ENCODE results near the gene SLC25A42. TPM values are rescaled to one million over a fixed set of nuclear protein-coding genes. Genes with fewer than 3 reads are reported as not detected.
A peak's percentile ranks its signal among the peaks of the same experiment; 100 is the strongest.

SLC25A42 gene
- total RNA-seq, 1 donor from 2014 or later, result 6.6 TPM

DNA sequence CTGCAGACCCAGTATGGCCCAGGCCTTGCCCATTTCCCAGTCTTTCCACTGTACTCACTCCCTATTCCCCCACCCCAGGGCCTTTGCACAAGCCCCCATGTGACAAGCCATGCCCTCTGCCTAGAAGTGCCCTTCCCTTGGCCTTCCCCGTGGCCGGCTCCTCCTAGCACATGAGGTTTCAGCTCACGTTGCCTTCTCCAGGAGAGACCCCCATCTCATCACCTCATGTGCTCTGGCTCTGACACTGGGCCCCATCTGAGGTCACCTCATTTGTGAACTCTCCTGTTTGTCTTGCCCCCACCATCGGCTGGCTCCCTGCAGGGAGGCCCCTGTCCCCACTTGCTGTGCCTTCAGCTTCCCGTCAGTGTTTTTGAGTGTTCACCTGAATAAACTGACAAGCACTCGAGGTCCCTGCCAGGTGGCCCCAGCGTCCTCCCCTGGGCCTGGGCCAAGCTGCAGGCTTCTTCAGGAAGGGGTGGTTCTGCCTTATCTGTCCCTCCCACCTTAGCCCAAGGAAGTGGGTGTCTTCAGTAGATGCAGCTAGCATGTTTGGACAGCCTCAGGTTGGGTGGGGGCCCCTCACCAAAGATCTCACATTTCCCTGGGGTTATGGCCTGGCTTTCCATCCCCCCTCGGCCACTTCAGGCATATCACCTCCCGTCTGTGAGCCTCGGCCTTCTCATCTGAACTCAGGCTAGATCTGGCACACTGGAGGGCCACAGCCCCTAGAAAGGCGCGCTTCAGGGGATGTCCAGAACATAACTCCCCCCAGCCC is 3.8 kb upstream of the SLC25A42 start:
- H3K27me3 ChIP-seq, result no peaks in the 10 kb centered on the region
- TF ChIP-seq POLR2AphosphoS5 (IDR thresholded peaks at IDR 0.05; ENCODE audit: insufficient read depth in 1 of 2, low read depth in 1 of 2) (no peak), POLR2A (IDR thresholded peaks at IDR 0.05) (no peak)
- TF ChIP-seq, protein P1, sequence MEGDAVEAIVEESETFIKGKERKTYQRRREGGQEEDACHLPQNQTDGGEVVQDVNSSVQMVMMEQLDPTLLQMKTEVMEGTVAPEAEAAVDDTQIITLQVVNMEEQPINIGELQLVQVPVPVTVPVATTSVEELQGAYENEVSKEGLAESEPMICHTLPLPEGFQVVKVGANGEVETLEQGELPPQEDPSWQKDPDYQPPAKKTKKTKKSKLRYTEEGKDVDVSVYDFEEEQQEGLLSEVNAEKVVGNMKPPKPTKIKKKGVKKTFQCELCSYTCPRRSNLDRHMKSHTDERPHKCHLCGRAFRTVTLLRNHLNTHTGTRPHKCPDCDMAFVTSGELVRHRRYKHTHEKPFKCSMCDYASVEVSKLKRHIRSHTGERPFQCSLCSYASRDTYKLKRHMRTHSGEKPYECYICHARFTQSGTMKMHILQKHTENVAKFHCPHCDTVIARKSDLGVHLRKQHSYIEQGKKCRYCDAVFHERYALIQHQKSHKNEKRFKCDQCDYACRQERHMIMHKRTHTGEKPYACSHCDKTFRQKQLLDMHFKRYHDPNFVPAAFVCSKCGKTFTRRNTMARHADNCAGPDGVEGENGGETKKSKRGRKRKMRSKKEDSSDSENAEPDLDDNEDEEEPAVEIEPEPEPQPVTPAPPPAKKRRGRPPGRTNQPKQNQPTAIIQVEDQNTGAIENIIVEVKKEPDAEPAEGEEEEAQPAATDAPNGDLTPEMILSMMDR (IDR thresholded peaks at IDR 0.05), result no peak
- H3K4me1 ChIP-seq, result peaks cover 18% of the 10 kb centered on the region
- H3K9me3 ChIP-seq, result no peaks in the 10 kb centered on the region
- peak overlapping the region; percentile 33 for H3K27ac ChIP-seq
- no peak for DNase-seq (ENCODE audit: extremely low spot score in 2 of 2)
- intact Hi-C loops (cut with DNase I), result loop anchor here (5.0 kb wide), 1 partner anchor 77 kb away; the partner anchor contains the start of gene TMEM161A
- no peak overlapping the region for H3K4me3 ChIP-seq
- H3K36me3 ChIP-seq, result peaks cover 0 to 16% of the 10 kb centered on the region in 2 donors

DNA sequence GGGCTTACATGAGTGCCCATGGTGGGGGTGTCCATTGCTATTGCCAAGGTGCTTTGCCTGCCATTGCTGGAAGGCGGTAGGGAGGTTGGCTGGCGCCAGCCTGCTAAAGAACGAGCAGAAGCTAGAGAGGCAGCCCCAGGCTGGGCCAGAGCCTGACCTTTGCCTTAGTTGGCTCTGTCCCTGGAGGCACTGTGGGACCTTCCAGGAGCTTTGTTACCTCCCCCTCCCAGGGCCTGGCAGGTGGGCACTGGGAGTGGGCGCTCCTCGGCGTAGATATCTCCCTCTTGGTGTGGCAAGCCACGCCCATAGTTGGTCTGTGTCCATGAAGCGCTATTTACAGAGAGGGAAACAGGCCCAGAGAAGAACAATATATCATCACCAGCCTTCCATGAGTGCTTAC is 2.3 kb upstream of the SLC25A42 start:
- Histone ChIP-seq H3K36me3 (peaks cover 0 to 8% of the 10 kb centered on the region in 2 donors), H3K4me3 (no peak overlapping the region), H3K27ac (no peak overlapping the region), H3K27me3 (no peaks in the 10 kb centered on the region), H3K9me3 (no peaks in the 10 kb centered on the region), H3K4me1 (peaks cover 21% of the 10 kb centered on the region)
- TF ChIP-seq POLR2AphosphoS5 (IDR thresholded peaks at IDR 0.05; ENCODE audit: insufficient read depth in 1 of 2, low read depth in 1 of 2) (no peak), POLR2A (IDR thresholded peaks at IDR 0.05) (no peak)
- TF ChIP-seq, protein P1 (IDR thresholded peaks at IDR 0.05), result no peak
- no peak for DNase-seq (ENCODE audit: extremely low spot score in 2 of 2)
- intact Hi-C loops (cut with DNase I), result loop anchor here (5.0 kb wide), 1 partner anchor 76 kb away; the partner anchor contains the start of gene TMEM161A

DNA sequence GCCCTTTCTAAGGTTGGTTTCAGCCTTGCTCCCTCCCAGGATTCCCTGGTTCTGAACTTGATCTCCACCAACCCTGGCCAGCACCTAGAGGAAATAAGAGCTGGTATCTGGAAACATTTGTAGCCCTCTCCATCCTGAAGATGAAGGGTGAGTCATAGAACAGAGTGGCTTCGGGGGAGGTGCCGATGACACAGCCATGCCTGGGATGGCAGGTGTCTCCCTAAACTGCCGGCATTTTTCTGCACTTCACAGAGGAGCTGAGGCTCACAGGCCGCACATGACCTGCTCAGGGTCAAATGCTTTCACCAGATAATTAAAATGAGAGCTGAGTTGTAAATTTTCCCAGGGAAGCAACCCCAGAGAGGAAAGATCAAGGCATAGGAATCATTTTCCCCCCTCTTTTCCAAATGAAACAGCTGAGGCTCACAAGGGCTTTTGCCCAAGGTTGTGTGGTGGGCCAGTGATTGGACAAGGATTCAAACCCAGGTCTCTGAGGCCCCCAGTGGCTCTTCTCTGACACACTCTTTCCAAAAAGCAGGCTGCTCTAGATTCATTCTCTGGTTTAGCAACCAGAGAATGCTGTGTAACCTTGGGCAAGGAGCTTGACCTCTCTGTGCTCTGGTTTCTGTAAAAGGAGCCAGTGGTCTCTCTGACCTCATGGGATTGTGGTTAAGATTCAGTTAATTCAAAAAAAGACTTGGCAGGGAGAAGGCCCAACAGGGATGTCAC is 1.2 kb upstream of the SLC25A42 start:
- Histone ChIP-seq H3K9me3 (no peaks in the 10 kb centered on the region), H3K36me3 (peaks cover 0 to 1% of the 10 kb centered on the region in 2 donors), H3K27me3 (no peaks in the 10 kb centered on the region), H3K27ac (peak overlapping the region; percentile 77), H3K4me3 (peak overlapping the region; percentile 86 to 89), H3K4me1 (peaks cover 21% of the 10 kb centered on the region)
- no peak for DNase-seq (ENCODE audit: extremely low spot score in 2 of 2)
- intact Hi-C loops (cut with DNase I), result loop anchor here (5.0 kb wide), 1 partner anchor 75 kb away; the partner anchor contains the start of gene TMEM161A
- TF ChIP-seq POLR2AphosphoS5 (IDR thresholded peaks at IDR 0.05; ENCODE audit: insufficient read depth in 1 of 2, low read depth in 1 of 2) (no peak), POLR2A (IDR thresholded peaks at IDR 0.05) (no peak)
- TF ChIP-seq, protein P1 (IDR thresholded peaks at IDR 0.05), result no peak

DNA sequence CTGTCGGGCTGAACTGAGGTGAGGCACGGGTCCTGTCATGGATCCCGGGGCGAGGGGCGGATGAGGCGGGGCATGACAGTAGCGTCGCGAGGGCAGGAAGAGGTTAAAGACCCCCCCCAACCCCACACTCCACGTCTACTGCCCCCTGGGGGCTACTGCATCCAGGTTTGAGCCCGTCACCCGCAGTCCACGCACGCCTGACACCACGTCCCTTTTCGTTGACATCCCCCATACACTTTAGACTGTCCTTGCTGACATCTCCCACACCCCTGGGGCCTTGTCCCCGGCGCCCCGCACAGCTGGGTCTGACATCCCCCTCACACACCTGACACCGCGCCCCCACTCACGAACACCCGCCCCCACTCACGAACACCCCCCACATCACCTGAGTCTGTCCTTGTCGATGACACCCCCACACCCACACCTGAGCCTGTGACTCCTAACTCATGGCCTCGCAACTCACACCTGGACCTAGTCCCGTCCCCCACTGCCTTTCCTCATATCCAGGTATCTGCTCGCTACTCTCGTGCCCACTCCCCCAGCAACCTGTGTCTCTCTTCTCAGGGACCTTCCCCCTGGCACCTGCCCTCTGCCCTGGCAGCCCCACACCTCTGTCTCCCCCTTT is 416 bp downstream of the SLC25A42 start:
- H3K27ac ChIP-seq, result peak overlapping the region; percentile 81
- intact Hi-C loops (cut with DNase I), result loop anchor here (5.0 kb wide), 1 partner anchor 73 kb away; the partner anchor contains the start of gene TMEM161A
- H3K4me1 ChIP-seq, result peaks cover 35% of the 10 kb centered on the region
- peak overlapping the region; percentile 86 to 89 for H3K4me3 ChIP-seq
- no peaks in the 10 kb centered on the region for H3K9me3 ChIP-seq
- TF ChIP-seq POLR2A (IDR thresholded peaks at IDR 0.05), result no peak
- TF ChIP-seq POLR2AphosphoS5 (IDR thresholded peaks at IDR 0.05; ENCODE audit: insufficient read depth in 1 of 2, low read depth in 1 of 2), result no peak
- TF ChIP-seq, protein P1 (IDR thresholded peaks at IDR 0.05), result no peak
- no peaks in the 10 kb centered on the region for H3K27me3 ChIP-seq
- H3K36me3 ChIP-seq, result no peaks in the 10 kb centered on the region
- DNase-seq (ENCODE audit: extremely low spot score in 2 of 2), result no peak
